Nephron progenitor cell (in vitro differentiated cells): ENCODE data around the gene NOS2.
"Not testable (repeated sequence)": the region's sequence is repeated elsewhere in the genome, so short reads cannot be mapped to it uniquely, and the experiment has no call there.

ENCODE experiments used
- DNase-seq: peaks from one replicate; pipeline ENCODE4 v3.0.0; 2021
- H3K27ac Mint-ChIP-seq: 2 replicates; pipeline ENCODE4 v1.8.0; 2021; ENCODE audit warnings: mild to moderate bottlenecking, moderate library complexity, mixed read lengths
- H3K27me3 Mint-ChIP-seq: 2 replicates; pipeline ENCODE4 v1.8.0; 2021; ENCODE audit warnings: mild to moderate bottlenecking, low read depth, mixed read lengths; ENCODE audit not compliant: poor library complexity
- H3K36me3 Mint-ChIP-seq: 2 replicates; pipeline ENCODE4 v1.8.0; 2021; ENCODE audit warnings: low read depth, mixed read lengths
- H3K4me1 Mint-ChIP-seq: 2 replicates; pipeline ENCODE4 v1.8.0; 2021; ENCODE audit warnings: mixed read lengths
- H3K4me3 Mint-ChIP-seq: 2 replicates; pipeline ENCODE4 v1.8.0; 2021; ENCODE audit warnings: mild to moderate bottlenecking, moderate library complexity, mixed read lengths
- H3K9me3 Mint-ChIP-seq: 2 replicates; pipeline ENCODE4 v1.8.0; 2021; ENCODE audit warnings: mild to moderate bottlenecking, moderate library complexity, mixed read lengths
- TF ChIP-seq, protein P1 (sequence below): fragments of 200-600 bp; sonication (generic); IDR thresholded peaks from 2 replicates; pipeline ENCODE4 v1.5.0; 2021; ENCODE audit warnings: antibody characterized with exemption

The NOS2 gene

DNA sequence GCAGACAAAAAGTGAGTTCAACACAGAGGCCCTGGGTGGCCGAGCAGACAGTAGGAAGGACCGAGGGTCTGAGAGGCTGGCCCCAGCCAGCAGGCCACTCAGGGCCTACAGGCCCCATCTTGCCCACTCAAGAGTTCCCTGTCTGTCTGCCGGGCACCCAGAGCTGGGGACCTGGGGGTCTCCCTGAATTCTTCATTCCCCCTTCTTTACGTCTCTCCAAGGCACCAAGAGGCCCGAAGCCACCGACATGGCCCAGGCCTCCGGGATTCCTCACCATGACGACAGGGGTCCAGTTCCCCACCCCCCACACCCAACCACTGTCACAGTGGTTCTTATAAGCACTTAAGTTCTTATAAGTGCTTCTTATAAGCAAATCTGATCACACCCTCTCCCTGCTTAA lies 49.2 kb downstream of the NOS2 start:
- Mint-ChIP-seq H3K9me3 (no peaks in the 10 kb centered on the region), H3K27me3 (peaks cover 2% of the 10 kb centered on the region), H3K36me3 (no peaks in the 10 kb centered on the region), H3K27ac (no peak overlapping the region), H3K4me1 (no peaks in the 10 kb centered on the region), H3K4me3 (no peak overlapping the region)
- no peak for DNase-seq
- TF ChIP-seq, protein P1, sequence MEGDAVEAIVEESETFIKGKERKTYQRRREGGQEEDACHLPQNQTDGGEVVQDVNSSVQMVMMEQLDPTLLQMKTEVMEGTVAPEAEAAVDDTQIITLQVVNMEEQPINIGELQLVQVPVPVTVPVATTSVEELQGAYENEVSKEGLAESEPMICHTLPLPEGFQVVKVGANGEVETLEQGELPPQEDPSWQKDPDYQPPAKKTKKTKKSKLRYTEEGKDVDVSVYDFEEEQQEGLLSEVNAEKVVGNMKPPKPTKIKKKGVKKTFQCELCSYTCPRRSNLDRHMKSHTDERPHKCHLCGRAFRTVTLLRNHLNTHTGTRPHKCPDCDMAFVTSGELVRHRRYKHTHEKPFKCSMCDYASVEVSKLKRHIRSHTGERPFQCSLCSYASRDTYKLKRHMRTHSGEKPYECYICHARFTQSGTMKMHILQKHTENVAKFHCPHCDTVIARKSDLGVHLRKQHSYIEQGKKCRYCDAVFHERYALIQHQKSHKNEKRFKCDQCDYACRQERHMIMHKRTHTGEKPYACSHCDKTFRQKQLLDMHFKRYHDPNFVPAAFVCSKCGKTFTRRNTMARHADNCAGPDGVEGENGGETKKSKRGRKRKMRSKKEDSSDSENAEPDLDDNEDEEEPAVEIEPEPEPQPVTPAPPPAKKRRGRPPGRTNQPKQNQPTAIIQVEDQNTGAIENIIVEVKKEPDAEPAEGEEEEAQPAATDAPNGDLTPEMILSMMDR = no peak

DNA sequence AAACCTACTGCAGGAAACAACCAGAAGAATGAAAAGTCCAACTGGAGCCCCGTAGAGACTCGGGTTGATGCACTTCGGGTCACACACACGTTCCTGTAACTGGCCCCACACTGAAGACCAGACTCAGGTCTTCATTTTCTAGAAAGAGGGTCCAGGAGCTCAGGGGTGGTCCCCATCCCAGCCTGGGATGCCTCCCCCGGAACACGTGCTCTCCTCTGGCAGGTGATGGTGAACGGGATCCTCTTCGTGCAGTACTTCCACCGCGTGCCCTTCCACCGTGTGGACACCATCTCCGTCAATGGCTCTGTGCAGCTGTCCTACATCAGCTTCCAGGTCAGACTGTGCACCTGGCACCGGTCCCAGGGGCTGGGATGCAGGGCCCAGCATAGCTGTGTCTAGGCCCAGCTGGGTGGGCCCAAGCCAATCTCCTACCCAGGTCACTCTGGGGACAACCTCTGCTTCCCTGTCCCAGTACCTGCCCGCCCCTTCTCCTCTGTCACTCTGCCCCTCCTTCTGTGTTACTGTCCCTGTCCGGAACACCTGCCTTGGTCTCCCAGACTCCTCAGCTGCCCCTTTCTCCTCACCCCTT lies 50.7 kb downstream of the NOS2 start:
- not testable (repeated sequence) for DNase-seq, H3K4me3 Mint-ChIP-seq, H3K9me3 Mint-ChIP-seq, H3K36me3 Mint-ChIP-seq, H3K27ac Mint-ChIP-seq, H3K4me1 Mint-ChIP-seq, H3K27me3 Mint-ChIP-seq

DNA sequence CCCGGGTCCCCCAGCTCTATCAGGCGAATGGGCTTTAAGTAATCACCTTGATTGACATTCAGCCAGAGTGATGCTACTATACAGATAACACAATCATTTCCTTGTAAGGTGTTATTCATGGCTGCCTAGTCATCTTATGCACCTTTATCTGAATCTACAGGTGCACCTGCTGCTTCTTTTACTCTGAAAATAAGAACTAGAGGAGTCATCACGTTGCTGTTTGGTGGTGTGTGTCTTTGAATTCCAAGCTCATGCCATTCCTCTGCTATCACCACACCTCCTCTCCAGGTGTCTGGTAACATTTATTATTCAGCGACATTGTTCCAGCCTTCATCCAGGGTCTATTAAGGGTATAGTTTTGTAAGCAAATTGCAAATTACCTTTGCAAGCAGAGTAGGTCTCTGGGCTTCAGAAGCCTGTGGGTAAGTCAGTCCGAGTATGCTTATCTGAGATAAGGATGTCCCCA lies 51.9 kb downstream of the NOS2 start:
- Mint-ChIP-seq H3K9me3 (no peaks in the 10 kb centered on the region), H3K27ac (no peak overlapping the region), H3K4me3 (no peak overlapping the region), H3K27me3 (no peaks in the 10 kb centered on the region), H3K36me3 (no peaks in the 10 kb centered on the region), H3K4me1 (peaks cover 3% of the 10 kb centered on the region)
- TF ChIP-seq, protein P1 = no peak
- no peak for DNase-seq

DNA sequence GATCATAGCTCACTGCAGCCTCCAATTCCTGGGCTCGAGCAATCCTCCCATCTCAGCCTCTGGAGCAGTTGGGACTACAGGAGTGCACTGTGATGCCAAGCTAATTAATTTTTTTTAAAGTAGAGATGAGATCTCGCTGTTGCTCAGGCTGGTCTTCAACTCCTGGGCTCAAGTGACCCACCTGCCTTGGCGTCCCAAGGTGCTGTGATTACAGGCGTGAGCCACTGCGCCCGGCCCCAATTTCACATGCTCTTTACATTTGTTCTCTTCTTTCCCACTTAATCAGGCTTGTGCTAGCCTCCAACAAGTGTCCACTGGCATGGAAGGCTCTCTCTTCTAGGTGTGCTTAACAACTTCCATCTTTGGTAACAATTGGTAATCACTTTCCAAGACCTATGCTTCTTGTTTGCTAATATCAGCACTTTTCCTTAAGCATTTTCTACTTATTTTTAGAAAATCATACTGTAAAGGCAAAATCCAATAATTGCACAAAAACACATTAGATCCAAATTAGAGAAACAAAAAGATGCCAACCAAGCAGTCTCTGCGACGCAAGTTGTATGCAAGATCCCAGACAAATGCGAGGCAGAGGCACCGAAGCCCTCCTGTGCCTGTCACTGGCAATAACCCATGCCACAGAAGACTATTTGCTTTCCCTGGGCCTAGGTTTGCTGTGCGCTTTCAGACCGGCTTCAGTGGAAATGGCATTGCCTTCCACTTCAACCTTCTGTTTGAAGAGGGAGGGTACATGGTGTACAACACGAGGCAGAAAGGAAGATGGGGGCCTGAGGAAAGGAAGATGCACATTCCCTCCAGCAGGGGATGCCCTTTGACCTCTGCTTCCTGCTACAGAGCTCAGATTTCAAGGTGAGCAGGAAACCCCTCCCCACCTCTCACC lies 52.6 kb downstream of the NOS2 start:
- TF ChIP-seq, protein P1 = peak; percentile 36
- DNase-seq = peak; percentile 26
- Mint-ChIP-seq H3K4me1 (peaks cover 5% of the 10 kb centered on the region), H3K27ac (no peak overlapping the region), H3K4me3 (no peak overlapping the region), H3K27me3 (no peaks in the 10 kb centered on the region), H3K9me3 (no peaks in the 10 kb centered on the region), H3K36me3 (no peaks in the 10 kb centered on the region)

DNA sequence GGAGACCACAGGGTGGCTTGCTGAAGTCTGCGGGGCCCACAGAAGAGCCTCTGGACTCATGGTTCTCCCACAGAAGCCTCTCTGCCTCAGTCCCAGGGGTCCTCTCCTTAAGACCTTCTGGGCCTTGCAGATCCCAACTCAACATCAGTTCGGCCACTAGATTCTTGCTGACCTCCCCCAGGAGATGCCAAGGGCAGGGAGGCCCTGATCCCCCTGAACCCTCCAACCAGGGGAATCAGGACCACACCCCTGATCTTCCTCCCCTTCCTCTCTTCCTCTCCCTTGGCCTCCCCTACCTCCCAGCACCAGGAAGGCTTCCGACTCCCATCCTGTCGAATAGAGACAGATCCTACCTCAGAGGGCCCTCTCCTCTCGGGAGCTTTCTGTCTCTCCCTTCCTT lies 53.4 kb downstream of the NOS2 start:
- TF ChIP-seq, protein P1 = no peak
- no peak for DNase-seq
- no peak overlapping the region for H3K27ac Mint-ChIP-seq
- no peaks in the 10 kb centered on the region for H3K27me3 Mint-ChIP-seq
- H3K36me3 Mint-ChIP-seq = no peaks in the 10 kb centered on the region
- H3K4me1 Mint-ChIP-seq = peaks cover 8% of the 10 kb centered on the region
- H3K9me3 Mint-ChIP-seq = no peaks in the 10 kb centered on the region
- H3K4me3 Mint-ChIP-seq = no peak overlapping the region

DNA sequence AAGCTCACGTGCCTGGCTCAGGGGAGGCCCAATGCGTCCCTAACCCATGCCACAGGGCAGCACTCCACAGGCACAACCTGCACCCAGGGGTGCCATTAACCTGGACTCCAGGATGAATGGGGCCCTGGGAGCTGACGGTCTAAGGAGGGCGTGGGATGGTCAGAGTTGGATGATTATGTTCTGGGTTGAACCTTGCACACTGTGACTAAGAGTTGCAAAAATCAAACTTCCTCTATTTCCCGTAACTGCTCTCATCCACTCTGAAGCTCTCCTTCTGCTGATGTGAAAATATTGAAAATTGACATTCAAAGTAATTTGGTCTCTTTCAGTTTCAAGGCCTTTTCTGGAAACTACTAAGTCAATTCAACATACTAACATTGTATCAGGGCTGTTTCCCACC lies 54.0 kb downstream of the NOS2 start:
- not testable (repeated sequence) for H3K27ac Mint-ChIP-seq, H3K27me3 Mint-ChIP-seq, DNase-seq, H3K4me3 Mint-ChIP-seq, H3K9me3 Mint-ChIP-seq, H3K36me3 Mint-ChIP-seq
- peaks cover 13% of the 10 kb centered on the region for H3K4me1 Mint-ChIP-seq

DNA sequence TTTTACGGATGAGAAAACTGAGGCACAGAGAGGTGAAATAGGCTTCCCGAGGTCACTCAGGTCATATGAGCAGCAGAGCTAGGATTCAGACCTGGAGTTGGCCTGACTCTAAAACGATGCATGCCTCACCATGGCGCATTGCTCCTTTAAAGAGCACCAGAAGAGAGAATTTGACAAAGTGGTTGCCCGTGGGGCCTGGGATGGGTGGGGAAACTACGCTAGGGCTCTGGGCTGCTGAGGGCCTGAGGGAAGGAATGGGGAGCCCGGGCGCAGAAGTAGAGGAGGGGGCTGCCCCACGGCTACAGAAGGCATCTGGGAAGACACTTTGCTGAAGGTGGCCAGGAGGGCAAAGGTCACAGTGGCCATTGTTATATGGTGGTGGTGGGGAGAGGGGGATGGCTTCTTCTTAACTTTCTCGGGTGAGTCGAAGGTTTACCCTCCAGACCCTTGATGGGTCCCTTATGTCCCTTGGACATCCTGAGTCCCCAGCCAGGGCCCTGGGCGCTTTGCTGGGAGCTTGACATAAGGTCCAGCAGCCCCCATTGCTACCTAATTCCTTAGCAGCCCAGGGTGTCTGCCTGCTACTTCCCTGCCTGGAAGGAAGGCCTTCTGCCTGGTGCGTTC lies 55.0 kb downstream of the NOS2 start:
- not testable (repeated sequence) for H3K36me3 Mint-ChIP-seq, H3K27me3 Mint-ChIP-seq, DNase-seq, H3K4me3 Mint-ChIP-seq, H3K9me3 Mint-ChIP-seq, H3K27ac Mint-ChIP-seq
- peaks cover 13% of the 10 kb centered on the region for H3K4me1 Mint-ChIP-seq
